ENCODE results near the gene LAMC3.

DNA sequence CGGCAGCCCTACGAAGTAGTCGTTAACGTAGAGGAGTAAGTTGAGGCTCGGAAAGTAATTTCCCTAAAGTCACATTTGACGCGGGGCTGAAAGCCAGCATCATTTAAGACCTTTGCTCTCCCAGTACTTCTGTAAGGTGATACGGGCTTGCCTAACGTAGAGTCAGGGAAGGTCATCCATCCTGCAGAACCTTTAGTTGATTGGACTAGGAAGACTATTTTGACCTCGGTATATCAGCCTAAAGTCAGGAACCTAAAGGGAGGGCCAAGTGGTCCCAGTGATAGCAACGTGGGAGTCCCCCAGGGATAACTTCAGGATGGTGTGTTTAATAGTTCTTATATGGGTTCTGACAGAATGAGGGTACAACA, 117.1 kb downstream of the LAMC3 start:
- TF ChIP-seq POLR2A (IDR thresholded peaks at IDR 0.05; ENCODE audit: low read length) (no peak), GATA1 (IDR thresholded peaks at IDR 0.05; ENCODE audit: low read depth, low read length) (no peak)

Data from erythroblast (primary cell).